ENCODE measurements around the gene VPS72. TPM values are rescaled to one million over a fixed set of nuclear protein-coding genes. Genes with fewer than 3 reads are reported as not detected.

The VPS72 gene
- total RNA-seq, 2 donors from 2014 or later = 38.8 TPM

- intact Hi-C loops (cut with DNase I) = loop anchor here (5.0 to 10.0 kb wide), 2 partner anchors 62 to 134 kb away; no protein-coding TSS in a partner anchor
- Histone ChIP-seq H3K27me3 (no peaks in the 10 kb centered on the region), H3K27ac (peak overlapping the region; percentile 16), H3K4me3 (no peak overlapping the region), H3K36me3 (peaks cover 6% of the 10 kb centered on the region), H3K9ac (ENCODE audit: low read depth in 2 of 2, low read length in 2 of 2) (no peak overlapping the region), H3K4me1 (no peaks in the 10 kb centered on the region), H3K9me3 (no peaks in the 10 kb centered on the region)
- DNase-seq = no peak
- TF ChIP-seq, protein P1, sequence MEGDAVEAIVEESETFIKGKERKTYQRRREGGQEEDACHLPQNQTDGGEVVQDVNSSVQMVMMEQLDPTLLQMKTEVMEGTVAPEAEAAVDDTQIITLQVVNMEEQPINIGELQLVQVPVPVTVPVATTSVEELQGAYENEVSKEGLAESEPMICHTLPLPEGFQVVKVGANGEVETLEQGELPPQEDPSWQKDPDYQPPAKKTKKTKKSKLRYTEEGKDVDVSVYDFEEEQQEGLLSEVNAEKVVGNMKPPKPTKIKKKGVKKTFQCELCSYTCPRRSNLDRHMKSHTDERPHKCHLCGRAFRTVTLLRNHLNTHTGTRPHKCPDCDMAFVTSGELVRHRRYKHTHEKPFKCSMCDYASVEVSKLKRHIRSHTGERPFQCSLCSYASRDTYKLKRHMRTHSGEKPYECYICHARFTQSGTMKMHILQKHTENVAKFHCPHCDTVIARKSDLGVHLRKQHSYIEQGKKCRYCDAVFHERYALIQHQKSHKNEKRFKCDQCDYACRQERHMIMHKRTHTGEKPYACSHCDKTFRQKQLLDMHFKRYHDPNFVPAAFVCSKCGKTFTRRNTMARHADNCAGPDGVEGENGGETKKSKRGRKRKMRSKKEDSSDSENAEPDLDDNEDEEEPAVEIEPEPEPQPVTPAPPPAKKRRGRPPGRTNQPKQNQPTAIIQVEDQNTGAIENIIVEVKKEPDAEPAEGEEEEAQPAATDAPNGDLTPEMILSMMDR (IDR thresholded peaks at IDR 0.05) = no peak
Measured at GRCh38 chr1:151158751-151159251, 31.2 kb downstream of the VPS72 start.

DNA sequence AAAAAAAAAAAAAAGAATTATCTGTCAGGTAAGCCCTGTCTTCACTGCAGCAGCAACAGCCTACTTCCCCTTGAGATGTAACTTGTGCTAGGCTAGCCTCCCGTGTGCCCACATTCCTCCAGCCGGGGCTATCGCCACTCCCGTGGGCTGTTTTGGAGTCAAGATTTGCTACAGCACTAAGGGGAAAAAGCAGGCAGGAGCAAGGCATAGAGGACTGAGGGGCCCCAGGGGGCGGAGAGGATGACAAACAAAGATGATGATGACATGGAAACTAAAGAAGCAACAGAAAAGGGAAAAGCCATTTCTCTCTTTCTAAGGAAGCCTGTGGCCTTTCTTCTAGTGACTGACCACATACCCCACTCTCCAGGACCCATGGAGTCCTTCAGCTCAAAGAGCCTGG is 31.7 kb downstream of the VPS72 start:
- H3K9ac ChIP-seq (ENCODE audit: low read depth in 2 of 2, low read length in 2 of 2) = peak overlapping the region in 1 of 2 donors; percentile 40
- H3K27me3 ChIP-seq = no peaks in the 10 kb centered on the region
- peak overlapping the region; percentile 16 for H3K27ac ChIP-seq
- no peak overlapping the region for H3K4me3 ChIP-seq
- H3K36me3 ChIP-seq = peaks cover 6% of the 10 kb centered on the region
- H3K4me1 ChIP-seq = no peaks in the 10 kb centered on the region
- DNase-seq = no peak
- no peaks in the 10 kb centered on the region for H3K9me3 ChIP-seq
- intact Hi-C loops (cut with DNase I) = loop anchor here (5.0 to 10.0 kb wide), 2 partner anchors 61 to 134 kb away; no protein-coding TSS in a partner anchor
- TF ChIP-seq, protein P1 (IDR thresholded peaks at IDR 0.05) = no peak

DNA sequence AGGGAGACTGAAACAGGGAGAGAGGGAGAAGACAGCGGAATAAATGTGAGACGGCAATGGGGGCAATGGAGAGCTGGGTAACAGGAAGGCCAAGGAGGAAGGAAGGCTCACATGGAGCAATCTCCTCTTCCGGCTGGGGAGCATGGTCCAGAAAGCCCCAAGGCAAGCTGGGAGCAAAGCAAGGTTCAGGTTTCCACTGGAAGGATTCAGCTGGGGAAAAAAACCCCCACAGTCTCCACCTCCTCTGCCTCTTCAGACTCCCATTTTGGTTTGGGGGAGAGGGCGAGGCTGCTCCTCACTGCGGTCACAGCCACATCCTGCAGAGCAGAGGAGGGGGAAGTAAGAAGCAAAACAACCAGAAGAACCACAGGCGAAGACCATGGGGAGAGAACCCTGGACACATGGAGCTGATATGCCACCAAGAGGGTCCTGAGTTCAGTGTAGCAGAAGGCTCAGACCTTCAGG is 32.9 kb downstream of the VPS72 start:
- intact Hi-C loops (cut with DNase I) = loop anchor here (5.0 to 10.0 kb wide), 2 partner anchors 60 to 132 kb away; no protein-coding TSS in a partner anchor
- H3K27me3 ChIP-seq = no peaks in the 10 kb centered on the region
- H3K4me1 ChIP-seq = no peaks in the 10 kb centered on the region
- TF ChIP-seq, protein P1 (IDR thresholded peaks at IDR 0.05) = no peak
- peak overlapping the region; percentile 19 for H3K4me3 ChIP-seq
- H3K9me3 ChIP-seq = no peaks in the 10 kb centered on the region
- H3K9ac ChIP-seq (ENCODE audit: low read depth in 2 of 2, low read length in 2 of 2) = peak overlapping the region; percentile 1 to 9
- peaks cover 6% of the 10 kb centered on the region for H3K36me3 ChIP-seq
- peak overlapping the region; percentile 51 for H3K27ac ChIP-seq
- DNase-seq = no peak

DNA sequence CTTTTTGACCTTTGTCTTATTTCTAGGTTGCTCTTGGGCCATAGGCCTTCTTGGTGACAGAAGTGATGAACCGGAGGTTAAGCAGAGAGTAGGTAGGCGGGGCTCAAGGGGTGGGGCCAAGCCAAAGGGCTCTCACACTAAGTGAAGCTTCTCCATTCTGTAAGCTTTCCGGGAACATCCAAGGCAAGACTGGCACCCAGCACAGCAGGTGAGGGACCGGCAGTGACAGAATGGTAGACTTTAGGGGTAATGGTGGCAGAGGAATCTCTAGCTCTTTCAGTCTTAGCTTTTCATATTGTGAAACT is 33.5 kb downstream of the VPS72 start, which contains the start of gene TNFAIP8L2:
Gene TNFAIP8L2, plus strand, starts transcription at position 135 of the 305 bp plus-strand sequence. CDS start 2,049 bp downstream, outside the sequence.
- H3K4me1 ChIP-seq = no peaks in the 10 kb centered on the region
- H3K9ac ChIP-seq (ENCODE audit: low read depth in 2 of 2, low read length in 2 of 2) = peak within 1 kb of the TSS; percentile 1 to 19
- H3K36me3 ChIP-seq = peaks cover 6% of the 10 kb centered on the region
- H3K27ac ChIP-seq = peak within 1 kb of the TSS; percentile 51
- no peaks in the 10 kb centered on the region for H3K27me3 ChIP-seq
- no peaks in the 10 kb centered on the region for H3K9me3 ChIP-seq
- H3K4me3 ChIP-seq = peak within 1 kb of the TSS; percentile 19
- DNase-seq = peak; percentile 73
- intact Hi-C loops (cut with DNase I) = loop anchor here (5.0 to 10.0 kb wide), 2 partner anchors 59 to 132 kb away; no protein-coding TSS in a partner anchor
- TF ChIP-seq, protein P1 (IDR thresholded peaks at IDR 0.05) = no peak

DNA sequence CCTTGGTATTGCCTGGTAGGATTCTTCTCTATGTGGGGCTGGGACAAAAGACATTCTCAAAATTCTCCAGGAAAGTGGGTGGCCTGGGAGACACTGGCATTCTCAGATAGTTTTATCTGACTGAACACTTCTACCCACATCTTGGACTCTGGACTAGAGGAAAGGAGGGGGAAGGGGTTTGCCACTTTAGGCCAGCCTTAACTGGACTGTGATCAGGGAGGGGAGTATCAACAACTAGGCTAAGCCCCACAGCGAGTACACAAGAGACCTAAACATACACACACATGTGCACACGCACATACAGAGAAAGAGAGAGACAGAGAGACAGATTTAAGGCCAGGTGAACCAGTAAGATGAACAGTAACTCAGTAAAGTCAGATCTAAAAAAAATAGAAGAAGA is 42.3 kb downstream of the VPS72 start:
- H3K4me3 ChIP-seq = no peak overlapping the region
- DNase-seq = no peak
- no peak overlapping the region for H3K27ac ChIP-seq
- no peaks in the 10 kb centered on the region for H3K9me3 ChIP-seq
- TF ChIP-seq, protein P1 (IDR thresholded peaks at IDR 0.05) = no peak
- intact Hi-C loops (cut with DNase I) = no loop called here
- H3K4me1 ChIP-seq = no peaks in the 10 kb centered on the region
- no peak overlapping the region for H3K9ac ChIP-seq (ENCODE audit: low read depth in 2 of 2, low read length in 2 of 2)
- no peaks in the 10 kb centered on the region for H3K36me3 ChIP-seq
- no peaks in the 10 kb centered on the region for H3K27me3 ChIP-seq

Data from colonic mucosa (tissue), 4 donors.